Endothelial cell of umbilical vein (primary cell): ENCODE results near the gene ZHX3. TPM values are rescaled to one million over a fixed set of nuclear protein-coding genes. Genes with fewer than 3 reads are reported as not detected.

Experiments
- BruUV-seq: library from RNA; stranded (reverse); fragments of 400-500 nt; replicated peaks from 2 replicates; lab custom pipeline; 2021; lab: Mats Ljungman, UMichigan
- CTCF ChIA-PET: fragments of 300-600, 350-600 bp; sonication (Branson Sonifier 250); formaldehyde crosslinking; loops from one replicate; lab custom pipeline; 2021; ENCODE audit warnings: antibody characterized with exemption, inconsistent platforms; lab: Charles Lee
- POLR2A ChIA-PET: fragments of 300-600, 350-600 bp; sonication (Branson Sonifier 250); formaldehyde crosslinking; loops from one replicate; lab custom pipeline; 2021; ENCODE audit warnings: antibody characterized with exemption, inconsistent platforms; lab: Charles Lee
- DNase-seq: peaks from one replicate; pipeline ENCODE4 v3.0.0-alpha.2; 2011; ENCODE audit warnings: low read depth, low spot score
- FAIRE-seq: peaks from 2 replicates; lab custom pipeline; 2011; peaks lifted over from hg19 to GRCh38; lab: Jason Lieb, UNC
- H2AFZ ChIP-seq: 2 replicates; pipeline ENCODE4 v1.6.0; 2012; ENCODE audit warnings: low read depth, low read length, control low read depth, inconsistent platforms
- H3K27ac ChIP-seq: 2 replicates; pipeline ENCODE4 v1.5.1; 2011; ENCODE audit warnings: low read depth, mild to moderate bottlenecking, control low read depth, low read length, moderate library complexity; ENCODE audit not compliant: insufficient read depth
- H3K27me3 ChIP-seq, 2 experiments: 2 replicates each; pipeline versions ENCODE4 v1.6.0 to v1.6.1; 2011; ENCODE audit warnings: low read length in 2 of 2, mixed read lengths in 1 of 2; ENCODE audit not compliant: control insufficient read depth in 2 of 2, insufficient read depth in 2 of 2
- H3K36me3 ChIP-seq, 2 experiments: 2 replicates in 1 of 2; 3 replicates in 1 of 2; pipeline ENCODE4 v1.5.1; 2011; ENCODE audit warnings: low read length in 2 of 2, mild to moderate bottlenecking in 1 of 2, moderate library complexity in 1 of 2; ENCODE audit not compliant: control insufficient read depth in 2 of 2, insufficient read depth in 2 of 2; ENCODE audit errors: extremely low read depth in 1 of 2
- H3K4me1 ChIP-seq: 3 replicates; pipeline ENCODE4 v1.5.1; 2011; ENCODE audit warnings: mild to moderate bottlenecking, low read length; ENCODE audit not compliant: control insufficient read depth, insufficient read depth; ENCODE audit errors: extremely low read depth
- H3K4me2 ChIP-seq: 2 replicates; pipeline ENCODE4 v1.6.1; 2011; ENCODE audit warnings: low read length, control low read depth, mixed read lengths; ENCODE audit not compliant: insufficient read depth
- H3K4me3 ChIP-seq, 3 experiments: fragments of 200-600 bp in 1 of 3; sonication (generic), shearing (Covaris generic) in 1 of 3; replicated peaks in 1 of 3; 2 replicates each; pipeline ENCODE4 v1.5.1; 2011 to 2016; ENCODE audit warnings: control low read depth in 3 of 3, low read length in 3 of 3, mild to moderate bottlenecking in 2 of 3, inconsistent platforms in 1 of 3, low read depth in 1 of 3, moderate library complexity in 1 of 3; ENCODE audit not compliant: insufficient read depth in 1 of 3
- H3K79me2 ChIP-seq: 2 replicates; pipeline ENCODE4 v1.6.0; 2012; ENCODE audit warnings: low read length, inconsistent platforms; ENCODE audit not compliant: control insufficient read depth, insufficient read depth
- H3K9ac ChIP-seq: replicated peaks from 2 replicates; pipeline ENCODE3; 2011; ENCODE audit warnings: low read length, control low read depth; ENCODE audit not compliant: insufficient read depth; ENCODE audit errors: extremely low read depth
- H3K9me1 ChIP-seq: replicated peaks from 3 replicates; pipeline ENCODE4 v1.6.0; 2011; ENCODE audit warnings: mild to moderate bottlenecking, low read length; ENCODE audit not compliant: control insufficient read depth, insufficient read depth; ENCODE audit errors: extremely low read depth
- H3K9me3 ChIP-seq: replicated peaks from 2 replicates; pipeline ENCODE4 v1.5.1; 2012; ENCODE audit warnings: low read length, inconsistent platforms; ENCODE audit not compliant: control insufficient read depth, insufficient read depth
- H4K20me1 ChIP-seq: replicated peaks from 2 replicates; pipeline ENCODE3; 2011; ENCODE audit warnings: mild to moderate bottlenecking, low read length; ENCODE audit not compliant: control insufficient read depth, insufficient read depth; ENCODE audit errors: extremely low read depth
- CTCF ChIP-seq, 2 donors: IDR thresholded peaks; 1 replicate in 1 of 2; 2 replicates in 1 of 2; pipeline ENCODE4 v1.5.1; 2011; ENCODE audit warnings: low read length in 2 of 2, mild to moderate bottlenecking in 2 of 2, moderate library complexity in 2 of 2, control low read depth in 1 of 2, inconsistent platforms in 1 of 2, low read depth in 1 of 2; ENCODE audit not compliant: insufficient read depth in 1 of 2; ENCODE audit errors: extremely low read depth in 1 of 2
- EZH2 ChIP-seq: IDR thresholded peaks from 2 replicates; pipeline ENCODE4 v1.6.1; 2012; ENCODE audit warnings: borderline replicate concordance, low read depth, mild to moderate bottlenecking, moderate library complexity, low read length, inconsistent platforms; ENCODE audit not compliant: severe bottlenecking
- GATA2 ChIP-seq: IDR thresholded peaks from 2 replicates; pipeline ENCODE4 v1.7.0; 2011; ENCODE audit warnings: low read depth, mild to moderate bottlenecking, moderate library complexity, mixed read lengths, low read length; ENCODE audit not compliant: insufficient read length, insufficient read depth
- JUN ChIP-seq: IDR thresholded peaks from 2 replicates; pipeline ENCODE4 v1.6.1; 2011; ENCODE audit warnings: borderline replicate concordance, low read depth; ENCODE audit not compliant: insufficient read length, insufficient read depth
- MAX ChIP-seq: IDR thresholded peaks from 2 replicates; pipeline ENCODE4 v1.6.1; 2011; ENCODE audit not compliant: insufficient read depth, insufficient read length
- POLR2A ChIP-seq: IDR thresholded peaks from 2 replicates; pipeline ENCODE4 v1.6.1; 2012; ENCODE audit warnings: low read depth, mild to moderate bottlenecking, control low read depth, low read length
- POLR2AphosphoS5 ChIP-seq: IDR thresholded peaks from 2 replicates; pipeline ENCODE4 v1.6.1; 2012; ENCODE audit warnings: low read depth, mild to moderate bottlenecking, control low read depth, low read length, moderate library complexity; ENCODE audit not compliant: insufficient read depth
- dilution Hi-C: fragments of 300-500 bp; cut with MboI; formaldehyde crosslinking; loops from one replicate; pipeline ENCODE4 v1.15.0; 2019; ENCODE audit warnings: low sequenced_read_pairs; ENCODE audit not compliant: extremely low pct_ligation_motif_present
- intact Hi-C: fragments of 100-400 bp; cut with micrococcal nuclease; formaldehyde crosslinking; loops from one replicate; pipeline ENCODE4 v1.10.0; 2022
- polyA plus RNA-seq, 4 experiments: library from polyadenylated mRNA; depleted of rRNA in 3 of 4; stranded (reverse) in 3 of 4; unstranded in 1 of 4; fragments of >200 nt; gene quantifications; 2 replicates each; pipeline versions ENCODE4 v1.2.1 to v1.2.3, GENCODE V29; 2011 to 2012; ENCODE audit warnings: missing spikeins in 1 of 4
- total RNA-seq: library from RNA; stranded (reverse); gene quantifications from 2 replicates; pipeline ENCODE4 v1.2.3, GENCODE V29; 2021

The ZHX3 gene
- total and polyA plus RNA-seq, 2 donors (not counting 3 experiments of a cell fraction or from before 2014, with no cell fraction given): 7.4 to 17.8 TPM

GRCh38 chr20:41177636-41178035, 139.9 kb downstream of the ZHX3 start:
- CTCF ChIA-PET: interaction anchor here (1.4 to 7.0 kb wide), 3 partner anchors 42 to 163 kb away, joined by 6 to 295 read pairs (median 18); partner anchors contain the start of gene LPIN3
- no peak overlapping the region for H3K27ac ChIP-seq
- peaks cover 4% of the 10 kb centered on the region for H3K4me1 ChIP-seq
- H3K9ac ChIP-seq: no peak overlapping the region
- DNase-seq: peak; percentile 19
- no peak overlapping the region for H2AFZ ChIP-seq
- no peaks in the 10 kb centered on the region for H3K9me3 ChIP-seq
- dilution Hi-C loops (no loop called here), intact Hi-C loops (loop anchor here (2.0 kb wide), 1 partner anchor 23 kb away; no protein-coding TSS in a partner anchor)
- no peak overlapping the region for H3K4me2 ChIP-seq
- peak; percentile 44 for FAIRE-seq
- POLR2A ChIA-PET: no interaction called here
- H3K36me3 ChIP-seq: peaks cover 14 to 37% of the 10 kb centered on the region in 2 experiments
- no TSS peak for BruUV-seq
- H3K79me2 ChIP-seq: no peaks in the 10 kb centered on the region
- no peaks in the 10 kb centered on the region for H3K27me3 ChIP-seq
- H4K20me1 ChIP-seq: no peaks in the 10 kb centered on the region
- no peaks in the 10 kb centered on the region for H3K9me1 ChIP-seq
- TF ChIP-seq EZH2 (no peak), POLR2AphosphoS5 (peak; percentile 37), POLR2A (no peak), CTCF (IDR thresholded peaks at IDR 0.05; ENCODE audit: extremely low read depth in 1 of 2, insufficient read depth in 1 of 2, low read depth in 1 of 2, low read length in 2 of 2) (no peak), JUN (no peak), GATA2 (no peak), MAX (no peak)
- no peak overlapping the region for H3K4me3 ChIP-seq
